ENCODE results near the gene POMGNT1. TPM values are rescaled to one million over a fixed set of nuclear protein-coding genes. Genes with fewer than 3 reads are reported as not detected.

POMGNT1 gene
- total RNA-seq, 1 donor from 2014 or later = 85.7 TPM

DNA sequence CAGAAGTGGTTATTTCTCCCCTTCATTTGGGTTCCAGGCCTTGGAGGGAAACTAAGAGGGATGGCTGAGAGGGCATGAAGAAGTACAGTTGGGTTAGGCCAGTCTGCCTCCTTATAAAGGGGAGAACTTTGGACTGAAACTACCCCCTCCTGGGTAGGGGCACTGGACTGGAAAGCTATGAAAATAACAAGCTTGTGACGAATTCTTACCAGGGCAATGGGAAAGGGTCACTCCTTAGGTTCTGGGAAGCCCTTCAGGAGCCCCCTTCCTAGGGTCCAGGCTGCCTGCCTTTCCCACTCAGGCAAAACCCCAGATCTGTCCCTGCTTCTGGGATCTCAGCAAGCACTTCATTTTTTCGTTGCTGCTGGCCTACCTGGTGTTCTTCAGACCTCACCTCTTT lies 12.2 kb downstream of the POMGNT1 start:
- DNase-seq (ENCODE audit: low spot score) = no peak
- H3K4me3 Mint-ChIP-seq = no peak overlapping the region
- intact Hi-C loops (cut with micrococcal nuclease) = no loop called here
- peaks cover 9% of the 10 kb centered on the region for H3K36me3 Mint-ChIP-seq (ENCODE audit: low read depth)
- H3K27ac Mint-ChIP-seq = peak overlapping the region; percentile 58
- H3K4me1 Mint-ChIP-seq (ENCODE audit: low read depth) = peaks cover 22% of the 10 kb centered on the region
- no peaks in the 10 kb centered on the region for H3K9me3 Mint-ChIP-seq
- H3K27me3 Mint-ChIP-seq (ENCODE audit: insufficient read depth) = peaks cover 6% of the 10 kb centered on the region

DNA sequence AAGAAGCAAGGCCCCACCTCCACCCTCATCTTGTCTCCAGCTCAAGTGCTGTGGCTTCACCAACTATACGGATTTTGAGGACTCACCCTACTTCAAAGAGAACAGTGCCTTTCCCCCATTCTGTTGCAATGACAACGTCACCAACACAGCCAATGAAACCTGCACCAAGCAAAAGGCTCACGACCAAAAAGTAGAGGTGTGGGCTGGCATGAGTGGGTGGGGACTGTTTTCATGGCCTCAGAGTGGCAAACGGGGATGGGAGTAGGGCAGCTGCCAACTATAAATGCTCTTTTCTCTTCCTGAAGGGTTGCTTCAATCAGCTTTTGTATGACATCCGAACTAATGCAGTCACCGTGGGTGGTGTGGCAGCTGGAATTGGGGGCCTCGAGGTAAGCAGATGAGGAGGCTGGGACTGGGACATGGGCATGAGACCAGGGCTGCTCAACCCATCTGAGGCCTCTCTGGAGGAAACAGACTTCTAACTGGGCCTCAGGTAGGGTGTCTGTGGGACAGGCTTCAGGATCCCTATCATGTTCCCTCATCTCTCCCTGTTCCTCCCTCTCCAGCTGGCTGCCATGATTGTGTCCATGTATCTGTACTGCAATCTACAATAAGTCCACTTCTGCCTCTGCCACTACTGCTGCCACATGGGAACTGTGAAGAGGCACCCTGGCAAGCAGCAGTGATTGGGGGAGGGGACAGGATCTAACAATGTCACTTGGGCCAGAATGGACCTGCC lies 13.1 kb downstream of the POMGNT1 start:
- DNase-seq (ENCODE audit: low spot score) = no peak
- peaks cover 6% of the 10 kb centered on the region for H3K27me3 Mint-ChIP-seq (ENCODE audit: insufficient read depth)
- peak overlapping the region; percentile 71 for H3K4me3 Mint-ChIP-seq
- peak overlapping the region; percentile 94 for H3K27ac Mint-ChIP-seq
- no peaks in the 10 kb centered on the region for H3K9me3 Mint-ChIP-seq
- intact Hi-C loops (cut with micrococcal nuclease) = loop anchor here (1.0 kb wide), 1 partner anchor 13 kb away; the partner anchor contains the start of gene POMGNT1
- H3K36me3 Mint-ChIP-seq (ENCODE audit: low read depth) = peaks cover 7% of the 10 kb centered on the region
- H3K4me1 Mint-ChIP-seq (ENCODE audit: low read depth) = peaks cover 22% of the 10 kb centered on the region

DNA sequence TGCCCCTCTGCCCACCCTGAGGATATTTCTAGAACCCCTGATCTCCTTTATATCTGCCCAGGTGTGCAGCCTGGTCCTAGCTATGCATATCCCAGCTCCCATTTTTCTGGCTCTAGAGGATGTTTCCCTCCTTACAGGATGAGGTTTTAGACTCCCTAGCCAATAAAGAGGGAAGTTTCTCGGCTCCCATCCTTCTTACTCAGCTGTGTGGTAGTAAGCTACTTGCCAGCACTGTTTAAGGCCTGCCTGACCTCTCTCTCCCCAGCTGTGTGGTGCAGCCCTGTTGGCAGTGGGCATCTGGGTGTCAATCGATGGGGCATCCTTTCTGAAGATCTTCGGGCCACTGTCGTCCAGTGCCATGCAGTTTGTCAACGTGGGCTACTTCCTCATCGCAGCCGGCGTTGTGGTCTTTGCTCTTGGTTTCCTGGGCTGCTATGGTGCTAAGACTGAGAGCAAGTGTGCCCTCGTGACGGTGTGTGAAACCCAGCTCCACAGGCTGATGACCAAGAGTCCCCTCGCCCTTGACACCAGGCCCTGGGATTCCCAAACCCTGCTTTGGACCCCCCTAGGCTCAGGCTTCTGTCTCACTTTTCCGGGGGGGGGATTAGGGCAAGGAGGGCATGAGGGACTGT lies 14.2 kb downstream of the POMGNT1 start:
- no peak for DNase-seq (ENCODE audit: low spot score)
- peak overlapping the region; percentile 21 for H3K27ac Mint-ChIP-seq
- no peak overlapping the region for H3K4me3 Mint-ChIP-seq
- peaks cover 22% of the 10 kb centered on the region for H3K4me1 Mint-ChIP-seq (ENCODE audit: low read depth)
- H3K36me3 Mint-ChIP-seq (ENCODE audit: low read depth) = peaks cover 5% of the 10 kb centered on the region
- intact Hi-C loops (cut with micrococcal nuclease) = no loop called here
- H3K9me3 Mint-ChIP-seq = no peaks in the 10 kb centered on the region
- peaks cover 6% of the 10 kb centered on the region for H3K27me3 Mint-ChIP-seq (ENCODE audit: insufficient read depth)

DNA sequence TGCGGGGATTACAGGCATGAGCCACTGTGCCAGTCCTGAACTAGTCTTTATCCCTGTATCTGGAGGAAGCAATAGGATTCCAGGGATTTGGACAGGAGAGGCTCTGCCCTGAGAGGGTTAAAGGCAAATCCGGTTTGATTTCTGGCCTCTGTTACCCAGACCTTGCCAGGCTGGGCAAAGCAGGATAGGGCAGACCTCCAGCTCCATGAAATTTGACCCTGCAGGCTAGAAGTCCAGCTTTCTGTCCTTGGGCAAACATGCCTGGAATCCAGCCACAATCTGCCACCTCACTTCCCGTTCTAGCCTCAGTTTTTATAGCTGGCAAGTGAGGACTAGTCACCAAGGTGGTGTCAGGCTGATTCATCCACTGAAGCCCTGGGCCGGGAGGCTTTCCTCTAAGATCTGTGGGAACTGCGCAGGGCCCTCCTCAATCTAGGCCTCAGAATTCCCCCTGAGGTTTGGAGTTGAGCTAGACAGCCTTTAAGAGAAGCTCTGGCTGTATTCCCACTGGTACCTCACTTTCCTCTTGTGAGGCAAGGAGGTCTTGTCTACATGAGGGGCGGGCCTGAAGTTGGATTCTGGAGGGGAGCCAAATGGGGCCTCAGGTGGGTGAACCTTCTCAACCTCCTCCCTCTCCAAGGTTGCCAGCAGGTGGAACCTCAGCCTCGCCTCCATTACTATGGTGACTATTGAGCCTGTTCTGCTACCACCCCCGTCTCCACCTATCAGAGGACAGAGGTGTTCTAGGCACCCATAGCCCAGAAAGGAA lies 15.0 kb downstream of the POMGNT1 start:
- Mint-ChIP-seq H3K4me3 (no peak overlapping the region), H3K27ac (no peak overlapping the region), H3K36me3 (ENCODE audit: low read depth) (peaks cover 5% of the 10 kb centered on the region), H3K9me3 (no peaks in the 10 kb centered on the region), H3K27me3 (ENCODE audit: insufficient read depth) (peaks cover 6% of the 10 kb centered on the region), H3K4me1 (ENCODE audit: low read depth) (peaks cover 22% of the 10 kb centered on the region)
- intact Hi-C loops (cut with micrococcal nuclease) = no loop called here
- DNase-seq (ENCODE audit: low spot score) = no peak

DNA sequence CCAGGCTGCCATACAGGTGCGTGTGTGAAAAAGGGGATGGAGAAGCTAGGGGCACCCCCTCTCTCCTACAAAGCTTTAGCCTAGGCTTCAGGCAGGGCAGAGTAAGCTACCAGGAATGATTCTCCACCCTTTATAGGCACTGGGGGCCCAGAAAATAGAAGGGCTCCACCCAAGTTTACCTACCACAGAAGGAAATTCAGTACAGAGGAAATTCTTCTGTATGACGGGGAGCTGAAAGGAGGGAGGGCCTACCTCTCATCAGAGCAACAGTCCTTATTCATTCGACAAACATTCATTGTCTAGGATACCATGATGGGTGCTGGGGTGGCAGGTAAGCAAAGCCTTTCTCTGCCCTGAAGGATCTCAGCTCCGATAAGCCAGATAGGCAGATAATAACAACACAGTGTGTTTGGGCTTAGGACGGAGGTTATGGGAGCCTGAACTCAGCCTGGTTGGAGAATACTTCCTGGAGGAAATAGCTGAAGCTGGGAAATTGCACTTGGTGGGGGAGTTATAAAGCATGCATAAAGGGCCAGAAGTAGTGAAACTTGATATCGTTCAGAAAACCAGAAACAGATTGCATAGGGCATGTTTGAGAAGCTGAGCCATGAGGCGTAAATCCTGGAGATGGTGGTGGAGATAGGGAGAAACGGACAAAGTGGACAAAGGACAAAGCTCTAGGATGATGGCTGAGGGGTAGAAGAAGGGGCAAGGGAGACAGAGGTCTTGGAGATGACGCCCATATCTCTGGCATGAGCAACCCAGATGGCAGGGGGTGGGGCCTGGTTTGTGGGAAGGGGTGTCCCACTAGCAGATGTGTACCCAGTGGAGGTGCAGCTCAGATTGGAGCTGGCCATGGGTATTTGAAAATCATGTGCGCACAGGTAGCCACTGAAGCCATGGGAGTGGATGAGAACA lies 16.6 kb downstream of the POMGNT1 start:
- no peaks in the 10 kb centered on the region for H3K9me3 Mint-ChIP-seq
- peaks cover 22% of the 10 kb centered on the region for H3K4me1 Mint-ChIP-seq (ENCODE audit: low read depth)
- intact Hi-C loops (cut with micrococcal nuclease) = no loop called here
- no peak overlapping the region for H3K4me3 Mint-ChIP-seq
- no peaks in the 10 kb centered on the region for H3K36me3 Mint-ChIP-seq (ENCODE audit: low read depth)
- no peak for DNase-seq (ENCODE audit: low spot score)
- H3K27me3 Mint-ChIP-seq (ENCODE audit: insufficient read depth) = peaks cover 9% of the 10 kb centered on the region
- no peak overlapping the region for H3K27ac Mint-ChIP-seq

- intact Hi-C loops (cut with micrococcal nuclease) = no loop called here
- Mint-ChIP-seq H3K9me3 (no peaks in the 10 kb centered on the region), H3K27me3 (ENCODE audit: insufficient read depth) (peaks cover 9% of the 10 kb centered on the region), H3K4me3 (no peak overlapping the region), H3K27ac (no peak overlapping the region), H3K4me1 (ENCODE audit: low read depth) (peaks cover 14% of the 10 kb centered on the region), H3K36me3 (ENCODE audit: low read depth) (no peaks in the 10 kb centered on the region)
- no peak for DNase-seq (ENCODE audit: low spot score)
These were observed 18.1 kb downstream of the POMGNT1 start for GRCh38 chr1:46180082-46180616.

DNA sequence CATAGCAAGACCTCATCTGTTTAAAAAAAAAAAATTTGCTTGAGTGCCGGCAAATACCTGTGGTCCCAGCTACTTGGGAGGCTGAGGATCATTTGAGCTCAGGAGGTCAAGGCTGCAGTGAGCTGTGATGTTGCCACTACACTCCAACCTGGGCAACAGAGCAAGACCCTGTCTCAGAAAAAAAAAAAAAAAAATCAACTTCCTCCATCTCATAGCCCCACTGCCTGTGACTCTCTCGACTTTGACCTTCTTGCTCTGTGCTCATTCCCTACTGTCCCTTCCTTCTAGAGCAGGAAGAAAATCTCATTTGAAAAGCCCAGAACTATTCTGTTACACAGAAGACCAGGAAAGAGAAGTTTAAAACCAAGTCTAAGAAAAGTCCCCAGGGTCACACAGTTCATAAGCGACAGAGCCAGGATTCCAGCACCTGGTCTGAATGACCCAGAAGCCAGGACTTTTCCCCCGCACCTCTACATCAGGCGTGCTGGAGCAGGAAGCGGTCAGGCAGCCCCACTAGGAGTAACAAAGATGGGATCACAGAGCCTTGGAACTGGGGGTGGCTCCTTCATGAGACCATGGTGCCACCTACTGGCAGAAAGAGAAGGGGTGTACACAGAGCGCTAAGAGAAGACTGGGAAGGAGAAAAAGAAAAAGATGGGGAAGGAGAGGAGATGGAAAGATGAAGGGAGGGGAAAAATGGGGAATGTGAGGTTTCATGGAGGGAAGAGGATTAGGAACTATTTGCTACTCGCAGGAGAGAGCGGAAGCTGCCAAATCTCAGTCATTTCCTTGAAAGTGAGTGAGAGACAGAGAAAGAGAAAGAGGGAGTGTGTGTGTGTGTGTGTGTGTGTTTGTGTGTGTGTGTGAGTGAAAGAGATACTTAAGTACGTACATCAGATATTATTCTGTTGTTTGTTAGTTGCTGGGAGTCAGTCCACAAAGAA lies 18.8 kb downstream of the POMGNT1 start:
- Mint-ChIP-seq H3K4me3 (no peak overlapping the region), H3K9me3 (no peaks in the 10 kb centered on the region), H3K27me3 (ENCODE audit: insufficient read depth) (peaks cover 9% of the 10 kb centered on the region), H3K27ac (no peak overlapping the region), H3K36me3 (ENCODE audit: low read depth) (no peaks in the 10 kb centered on the region), H3K4me1 (ENCODE audit: low read depth) (peaks cover 6% of the 10 kb centered on the region)
- intact Hi-C loops (cut with micrococcal nuclease) = loop anchor here (1.0 to 2.0 kb wide), 3 partner anchors 44 to 142 kb away; partner anchors contain the start of gene PIK3R3
- DNase-seq (ENCODE audit: low spot score) = peak; percentile 40

- Mint-ChIP-seq H3K9me3 (no peaks in the 10 kb centered on the region), H3K27me3 (ENCODE audit: insufficient read depth) (peaks cover 8% of the 10 kb centered on the region), H3K27ac (no peak within 1 kb of the TSS), H3K36me3 (ENCODE audit: low read depth) (no peaks in the 10 kb centered on the region), H3K4me3 (no peak within 1 kb of the TSS), H3K4me1 (ENCODE audit: low read depth) (no peaks in the 10 kb centered on the region)
- DNase-seq (ENCODE audit: low spot score) = no peak
- intact Hi-C loops (cut with micrococcal nuclease) = no loop called here
These were observed 21.9 kb downstream of the POMGNT1 start, which contains the start of gene P3R3URF for GRCh38 chr1:46176211-46176865. P3R3URF (minus strand) TSS chr1:46176488; CDS start chr1:46176471, 17 bp downstream.

DNA sequence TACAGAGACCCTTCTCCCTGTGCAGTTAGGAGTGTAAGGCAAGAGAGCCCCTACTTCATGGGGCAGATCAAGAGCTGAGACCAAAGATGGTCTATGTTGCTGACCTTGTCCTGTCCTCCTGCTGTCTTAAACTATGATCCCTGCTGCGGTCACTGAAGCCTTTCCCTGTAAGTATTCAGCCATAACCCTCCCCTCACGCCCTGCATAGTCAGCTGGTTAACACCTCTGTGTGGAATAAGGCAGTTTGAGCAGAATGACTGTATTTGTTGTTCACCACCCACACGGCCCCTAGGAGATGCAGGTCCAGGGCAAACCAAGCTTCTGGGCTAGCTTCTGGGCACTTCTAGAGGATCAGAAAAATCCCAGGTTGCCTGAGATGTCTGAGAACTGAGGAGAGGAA lies 23.0 kb downstream of the POMGNT1 start:
- H3K4me3 Mint-ChIP-seq = no peak overlapping the region
- no peaks in the 10 kb centered on the region for H3K36me3 Mint-ChIP-seq (ENCODE audit: low read depth)
- no peak for DNase-seq (ENCODE audit: low spot score)
- intact Hi-C loops (cut with micrococcal nuclease) = no loop called here
- H3K4me1 Mint-ChIP-seq (ENCODE audit: low read depth) = no peaks in the 10 kb centered on the region
- peaks cover 9% of the 10 kb centered on the region for H3K27me3 Mint-ChIP-seq (ENCODE audit: insufficient read depth)
- H3K27ac Mint-ChIP-seq = no peak overlapping the region
- H3K9me3 Mint-ChIP-seq = no peaks in the 10 kb centered on the region

GRCh38 chr1:46174448-46175231 lies 23.6 kb downstream of the POMGNT1 start, which contains the start of gene TSPAN1:
TSPAN1 (plus strand) TSS chr1:46175087; CDS start chr1:46181108, 6,021 bp downstream.
- H3K9me3 Mint-ChIP-seq = no peaks in the 10 kb centered on the region
- intact Hi-C loops (cut with micrococcal nuclease) = no loop called here
- no peak within 1 kb of the TSS for H3K4me3 Mint-ChIP-seq
- H3K27ac Mint-ChIP-seq = no peak within 1 kb of the TSS
- H3K27me3 Mint-ChIP-seq (ENCODE audit: insufficient read depth) = peaks cover 12% of the 10 kb centered on the region
- no peak for DNase-seq (ENCODE audit: low spot score)
- no peaks in the 10 kb centered on the region for H3K4me1 Mint-ChIP-seq (ENCODE audit: low read depth)
- H3K36me3 Mint-ChIP-seq (ENCODE audit: low read depth) = no peaks in the 10 kb centered on the region
